ENCODE results near the gene CCDC107.
A peak's percentile ranks its signal among the peaks of the same experiment; 100 is the strongest.

The CCDC107 gene

DNA sequence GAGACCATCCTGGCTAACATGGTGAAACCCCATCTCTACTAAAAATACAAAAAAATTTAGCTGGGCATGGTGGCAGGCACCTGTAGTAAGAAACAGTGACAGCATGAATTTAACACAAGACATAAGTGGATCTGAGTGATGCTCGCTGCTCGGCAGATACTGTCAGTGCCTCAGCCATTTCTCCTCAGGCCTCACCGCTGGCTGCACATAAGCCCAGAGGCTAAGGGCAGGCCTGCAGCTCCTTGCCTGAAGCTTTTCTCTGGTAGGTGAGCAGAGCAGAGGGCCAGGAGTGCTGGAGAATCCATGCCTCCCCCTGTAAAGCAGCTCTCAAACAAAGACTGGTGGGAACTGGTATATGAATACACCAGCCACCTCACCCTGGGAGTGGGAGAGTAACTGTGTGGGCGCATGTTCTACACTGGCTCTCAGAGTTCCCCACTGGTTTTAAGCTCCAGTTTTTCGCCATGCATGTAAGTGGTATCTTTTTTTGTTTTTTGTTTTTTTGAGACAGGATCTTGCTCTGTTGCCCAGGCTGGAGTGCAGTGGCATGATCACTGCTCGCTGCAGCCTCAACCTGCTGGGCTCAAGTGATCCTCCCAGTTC, 29.6 kb upstream of the CCDC107 start (continued):
- TF ChIP-seq EGR2 (tag by site-specific recombination; IDR thresholded peaks at IDR 0.05; ENCODE audit: low read depth) (peak; percentile 51), ZNF169 (tag by site-specific recombination; IDR thresholded peaks at IDR 0.05) (no peak), ZNF121 (tag by site-specific recombination; IDR thresholded peaks at IDR 0.05) (0 out of 2 replicates have a peak, but pooled peaks have one; percentile 44)
- TF ChIP-seq, protein P1, sequence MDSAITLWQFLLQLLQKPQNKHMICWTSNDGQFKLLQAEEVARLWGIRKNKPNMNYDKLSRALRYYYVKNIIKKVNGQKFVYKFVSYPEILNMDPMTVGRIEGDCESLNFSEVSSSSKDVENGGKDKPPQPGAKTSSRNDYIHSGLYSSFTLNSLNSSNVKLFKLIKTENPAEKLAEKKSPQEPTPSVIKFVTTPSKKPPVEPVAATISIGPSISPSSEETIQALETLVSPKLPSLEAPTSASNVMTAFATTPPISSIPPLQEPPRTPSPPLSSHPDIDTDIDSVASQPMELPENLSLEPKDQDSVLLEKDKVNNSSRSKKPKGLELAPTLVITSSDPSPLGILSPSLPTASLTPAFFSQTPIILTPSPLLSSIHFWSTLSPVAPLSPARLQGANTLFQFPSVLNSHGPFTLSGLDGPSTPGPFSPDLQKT (IDR thresholded peaks at IDR 0.05; ENCODE audit: borderline replicate concordance, low read depth, low read length), result no peak

DNA sequence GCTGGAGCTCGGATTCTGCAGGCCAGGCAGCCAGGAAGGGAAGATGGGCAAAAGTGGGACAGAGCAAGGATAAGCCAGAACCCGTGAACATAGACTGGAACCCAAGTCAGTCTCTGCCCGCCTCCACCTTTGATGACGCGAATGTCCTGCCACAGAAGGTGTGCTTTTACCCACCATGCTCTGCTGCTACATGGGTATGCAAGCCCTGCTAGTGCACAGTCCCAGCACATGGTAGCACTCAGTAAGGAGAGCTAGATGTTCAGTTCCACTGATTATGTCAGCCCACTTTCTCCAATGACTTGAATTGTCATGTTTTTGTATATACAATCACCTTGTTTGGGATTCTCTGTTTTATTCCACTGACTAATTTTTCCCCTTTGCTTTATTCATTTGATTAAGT, 28.5 kb upstream of the CCDC107 start:
- Histone ChIP-seq H3K9me3 (ENCODE audit: control insufficient read depth, insufficient read depth, low read depth, low read length) (no peaks in the 10 kb centered on the region), H3K4me3 (ENCODE audit: low read depth, low read length) (no peak overlapping the region), H3K4me1 (ENCODE audit: control insufficient read depth, insufficient read depth, low read length) (no peaks in the 10 kb centered on the region), H3K27ac (ENCODE audit: extremely low read depth, low read depth, low read length) (no peak overlapping the region), H3K36me3 (ENCODE audit: control insufficient read depth in 2 of 2, insufficient read depth in 1 of 2, low read length in 2 of 2) (no peaks in the 10 kb centered on the region)
- POLR2A ChIA-PET, result interaction anchor here (0.7 to 1.3 kb wide), 4 partner anchors 20 to 94 kb away, joined by 4 to 5 read pairs (median 4); no protein-coding TSS in a partner anchor
- CTCF ChIA-PET, result interaction anchor here (0.8 to 2.3 kb wide), 7 partner anchors 8 to 29 kb away, joined by 3 to 19 read pairs (median 3); partner anchors contain the start of genes CCDC107 and RMRP
- TF ChIP-seq ZNF521 (tag by site-specific recombination; IDR thresholded peaks at IDR 0.05), result no peak
- TF ChIP-seq, protein P2, sequence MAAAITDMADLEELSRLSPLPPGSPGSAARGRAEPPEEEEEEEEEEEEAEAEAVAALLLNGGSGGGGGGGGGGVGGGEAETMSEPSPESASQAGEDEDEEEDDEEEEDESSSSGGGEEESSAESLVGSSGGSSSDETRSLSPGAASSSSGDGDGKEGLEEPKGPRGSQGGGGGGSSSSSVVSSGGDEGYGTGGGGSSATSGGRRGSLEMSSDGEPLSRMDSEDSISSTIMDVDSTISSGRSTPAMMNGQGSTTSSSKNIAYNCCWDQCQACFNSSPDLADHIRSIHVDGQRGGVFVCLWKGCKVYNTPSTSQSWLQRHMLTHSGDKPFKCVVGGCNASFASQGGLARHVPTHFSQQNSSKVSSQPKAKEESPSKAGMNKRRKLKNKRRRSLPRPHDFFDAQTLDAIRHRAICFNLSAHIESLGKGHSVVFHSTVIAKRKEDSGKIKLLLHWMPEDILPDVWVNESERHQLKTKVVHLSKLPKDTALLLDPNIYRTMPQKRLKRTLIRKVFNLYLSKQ (tag by site-specific recombination; IDR thresholded peaks at IDR 0.05; ENCODE audit: borderline replicate concordance), result no peak
- TF ChIP-seq EGR2 (tag by site-specific recombination; IDR thresholded peaks at IDR 0.05; ENCODE audit: low read depth), result no peak
- TF ChIP-seq, protein P3, sequence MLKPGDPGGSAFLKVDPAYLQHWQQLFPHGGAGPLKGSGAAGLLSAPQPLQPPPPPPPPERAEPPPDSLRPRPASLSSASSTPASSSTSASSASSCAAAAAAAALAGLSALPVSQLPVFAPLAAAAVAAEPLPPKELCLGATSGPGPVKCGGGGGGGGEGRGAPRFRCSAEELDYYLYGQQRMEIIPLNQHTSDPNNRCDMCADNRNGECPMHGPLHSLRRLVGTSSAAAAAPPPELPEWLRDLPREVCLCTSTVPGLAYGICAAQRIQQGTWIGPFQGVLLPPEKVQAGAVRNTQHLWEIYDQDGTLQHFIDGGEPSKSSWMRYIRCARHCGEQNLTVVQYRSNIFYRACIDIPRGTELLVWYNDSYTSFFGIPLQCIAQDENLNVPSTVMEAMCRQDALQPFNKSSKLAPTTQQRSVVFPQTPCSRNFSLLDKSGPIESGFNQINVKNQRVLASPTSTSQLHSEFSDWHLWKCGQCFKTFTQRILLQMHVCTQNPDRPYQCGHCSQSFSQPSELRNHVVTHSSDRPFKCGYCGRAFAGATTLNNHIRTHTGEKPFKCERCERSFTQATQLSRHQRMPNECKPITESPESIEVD (tag by site-specific recombination; IDR thresholded peaks at IDR 0.05), result no peak
- no peak for TF ChIP-seq ZNF248 (tag by site-specific recombination; IDR thresholded peaks at IDR 0.05)
- TF ChIP-seq, protein P4, sequence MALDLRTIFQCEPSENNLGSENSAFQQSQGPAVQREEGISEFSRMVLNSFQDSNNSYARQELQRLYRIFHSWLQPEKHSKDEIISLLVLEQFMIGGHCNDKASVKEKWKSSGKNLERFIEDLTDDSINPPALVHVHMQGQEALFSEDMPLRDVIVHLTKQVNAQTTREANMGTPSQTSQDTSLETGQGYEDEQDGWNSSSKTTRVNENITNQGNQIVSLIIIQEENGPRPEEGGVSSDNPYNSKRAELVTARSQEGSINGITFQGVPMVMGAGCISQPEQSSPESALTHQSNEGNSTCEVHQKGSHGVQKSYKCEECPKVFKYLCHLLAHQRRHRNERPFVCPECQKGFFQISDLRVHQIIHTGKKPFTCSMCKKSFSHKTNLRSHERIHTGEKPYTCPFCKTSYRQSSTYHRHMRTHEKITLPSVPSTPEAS (tag by site-specific recombination; IDR thresholded peaks at IDR 0.05), result no peak
- TF ChIP-seq ZNF426 (tag by site-specific recombination; IDR thresholded peaks at IDR 0.05), result no peak
- TF ChIP-seq ZNF549 (tag by site-specific recombination; IDR thresholded peaks at IDR 0.05), result no peak

DNA sequence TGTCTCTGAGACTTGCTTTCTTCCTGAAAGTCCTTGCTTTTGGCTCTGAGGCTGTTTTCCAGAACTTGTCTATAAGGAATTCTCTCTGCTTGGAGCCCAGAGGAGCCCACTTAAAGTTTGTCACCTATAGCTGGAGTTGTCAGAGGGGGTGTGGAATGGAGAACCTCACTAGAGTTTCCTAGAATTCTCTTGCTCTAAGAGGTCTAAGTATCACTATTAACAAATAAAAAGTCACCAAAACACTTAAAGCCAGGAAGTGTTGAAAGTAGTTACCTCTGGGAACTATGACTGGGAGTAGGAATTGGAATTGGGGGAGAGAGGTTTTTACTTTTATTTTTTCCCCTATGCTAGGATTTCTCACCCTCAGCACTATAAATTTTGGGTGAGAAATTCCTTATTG, 22.4 kb upstream of the CCDC107 start:
- POLR2A ChIA-PET, result no interaction called here
- TF ChIP-seq ZNF202 (tag by site-specific recombination; IDR thresholded peaks at IDR 0.05; ENCODE audit: borderline replicate concordance) (no peak), PRDM1 (tag by site-specific recombination; IDR thresholded peaks at IDR 0.05) (no peak), ZNF311 (tag by site-specific recombination; IDR thresholded peaks at IDR 0.05; ENCODE audit: borderline replicate concordance) (no peak), ZNF214 (tag by site-specific recombination; IDR thresholded peaks at IDR 0.05; ENCODE audit: borderline replicate concordance) (no peak), ZNF768 (tag by site-specific recombination; IDR thresholded peaks at IDR 0.05) (no peak), KLF7 (tag by site-specific recombination; IDR thresholded peaks at IDR 0.05; ENCODE audit: borderline replicate concordance) (no peak), ZNF776 (tag by site-specific recombination; IDR thresholded peaks at IDR 0.05; ENCODE audit: borderline replicate concordance) (no peak)
- TF ChIP-seq, protein P5, sequence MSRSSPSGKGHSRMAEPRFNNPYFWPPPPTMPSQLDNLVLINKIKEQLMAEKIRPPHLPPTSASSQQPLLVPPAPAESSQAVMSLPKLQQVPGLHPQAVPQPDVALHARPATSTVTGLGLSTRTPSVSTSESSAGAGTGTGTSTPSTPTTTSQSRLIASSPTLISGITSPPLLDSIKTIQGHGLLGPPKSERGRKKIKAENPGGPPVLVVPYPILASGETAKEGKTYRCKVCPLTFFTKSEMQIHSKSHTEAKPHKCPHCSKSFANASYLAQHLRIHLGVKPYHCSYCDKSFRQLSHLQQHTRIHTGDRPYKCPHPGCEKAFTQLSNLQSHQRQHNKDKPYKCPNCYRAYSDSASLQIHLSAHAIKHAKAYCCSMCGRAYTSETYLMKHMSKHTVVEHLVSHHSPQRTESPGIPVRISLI (tag by site-specific recombination; IDR thresholded peaks at IDR 0.05), result no peak
- TF ChIP-seq, protein P6, sequence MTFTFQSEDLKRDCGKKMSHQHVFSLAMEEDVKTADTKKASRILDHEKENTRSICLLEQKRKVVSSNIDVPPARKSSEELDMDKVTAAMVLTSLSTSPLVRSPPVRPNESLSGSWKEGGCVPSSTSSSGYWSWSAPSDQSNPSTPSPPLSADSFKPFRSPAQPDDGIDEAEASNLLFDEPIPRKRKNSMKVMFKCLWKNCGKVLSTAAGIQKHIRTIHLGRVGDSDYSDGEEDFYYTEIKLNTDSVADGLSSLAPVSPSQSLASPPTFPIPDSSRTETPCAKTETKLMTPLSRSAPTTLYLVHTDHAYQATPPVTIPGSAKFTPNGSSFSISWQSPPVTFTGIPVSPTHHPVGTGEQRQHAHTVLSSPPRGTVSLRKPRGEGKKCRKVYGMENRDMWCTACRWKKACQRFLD (tag by site-specific recombination; IDR thresholded peaks at IDR 0.05), result no peak
- H3K36me3 ChIP-seq (ENCODE audit: control insufficient read depth in 2 of 2, insufficient read depth in 1 of 2, low read length in 2 of 2), result no peaks in the 10 kb centered on the region
- no peaks in the 10 kb centered on the region for H3K9me3 ChIP-seq (ENCODE audit: control insufficient read depth, insufficient read depth, low read depth, low read length)
- CTCF ChIA-PET, result interaction anchor here (0.6 to 1.6 kb wide), 7 partner anchors 10 to 1014 kb away, joined by 3 to 6 read pairs (median 4); no protein-coding TSS in a partner anchor
- H3K4me3 ChIP-seq (ENCODE audit: low read depth, low read length), result no peak overlapping the region
- no peaks in the 10 kb centered on the region for H3K4me1 ChIP-seq (ENCODE audit: control insufficient read depth, insufficient read depth, low read length)
- H3K27ac ChIP-seq (ENCODE audit: extremely low read depth, low read depth, low read length), result no peak overlapping the region

Measured in HEK293 (cell line).